Measurements from ENCODE around the gene USP34.

GRCh38 chr2:61157371-61158003 is 313.4 kb downstream of the USP34 start:
- TF ChIP-seq CTCF (conservative IDR thresholded peaks at IDR 0.05 in 1 of 2, IDR thresholded peaks at IDR 0.05 in 1 of 2; ENCODE audit: low read depth in 1 of 2, low read length in 2 of 2) (no peak), EZH2 (IDR thresholded peaks at IDR 0.05; ENCODE audit: low read length, missing control alignments) (no peak)
